Spleen (tissue), 11 donors: ENCODE results near the gene USP10. TPM values are rescaled to one million over a fixed set of nuclear protein-coding genes. Genes with fewer than 3 reads are reported as not detected.

Experiments used
- DNase-seq: peaks from one replicate; pipeline ENCODE4 v3.0.0-alpha.2; 2020
- H3K27ac ChIP-seq, 8 donors: fragments of 200-600 bp; sonication (generic) in 7 of 8; 1 replicate in 4 of 8; 2 replicates in 4 of 8; pipeline versions ENCODE4 v1.5.0 to v1.8.0; 2016 to 2021; ENCODE audit warnings: inconsistent platforms in 4 of 8, mild to moderate bottlenecking in 4 of 8, moderate library complexity in 1 of 8
- H3K27me3 ChIP-seq, 7 donors: fragments of 200-600 bp; sonication (generic) in 6 of 7; replicated peaks in 1 of 7; 1 replicate in 4 of 7; 2 replicates in 3 of 7; pipeline versions ENCODE4 v1.5.0 to v1.8.0; 2016 to 2021; ENCODE audit warnings: inconsistent platforms in 3 of 7, mild to moderate bottlenecking in 1 of 7
- H3K36me3 ChIP-seq, 6 donors: fragments of 200-600 bp; sonication (generic) in 5 of 6; 1 replicate in 4 of 6; 2 replicates in 2 of 6; pipeline versions ENCODE4 v1.5.0 to v1.8.0; 2016 to 2021; ENCODE audit warnings: inconsistent platforms in 2 of 6
- H3K4me1 ChIP-seq, 6 donors: fragments of 200-600 bp; sonication (generic) in 5 of 6; 1 replicate in 3 of 6; 2 replicates in 3 of 6; pipeline versions ENCODE4 v1.5.0 to v1.8.0; 2016 to 2021; ENCODE audit warnings: inconsistent platforms in 3 of 6
- H3K4me3 ChIP-seq, 8 donors: fragments of 200-600 bp; sonication (generic) in 7 of 8; 1 replicate in 4 of 8; 2 replicates in 4 of 8; pipeline versions ENCODE4 v1.5.0 to v1.8.0; 2016 to 2021; ENCODE audit warnings: inconsistent platforms in 4 of 8, mild to moderate bottlenecking in 4 of 8, moderate library complexity in 2 of 8
- H3K9me3 ChIP-seq, 8 donors: fragments of 200-600 bp; sonication (generic) in 7 of 8; 1 replicate in 4 of 8; 2 replicates in 4 of 8; pipeline versions ENCODE4 v1.5.0 to v1.8.0; 2016 to 2021; ENCODE audit warnings: inconsistent platforms in 4 of 8
- POLR2A ChIP-seq, 3 donors: fragments of 450-650 bp; IDR thresholded peaks; one replicate each; pipeline ENCODE4 v1.5.1; 2017; ENCODE audit warnings: antibody characterized with exemption in 3 of 3, mild to moderate bottlenecking in 1 of 3
- POLR2AphosphoS5 ChIP-seq, 3 donors: sonication (generic); formaldehyde crosslinking; IDR thresholded peaks; one replicate each; pipeline ENCODE4 v1.5.1; 2017; ENCODE audit warnings: antibody characterized with exemption in 3 of 3
- WGBS, 5 donors: extraction: QIAGEN DNeasy Blood & Tissue Kit in 3 of 5; methylation state at CpG; one replicate each; pipeline versions ENCODE4 v1.1.5 to v1.1.7; 2013 to 2018; 5-methylcytosine and 5-hydroxymethylcytosine counted together
- intact Hi-C: fragments of 100-400 bp; cut with DNase I; formaldehyde crosslinking; loops from one replicate; pipeline ENCODE4 v1.15.0; 2023; ENCODE audit warnings: low total_unique reads
- polyA plus RNA-seq, 3 donors: library from polyadenylated mRNA; stranded (reverse); fragments of 200-250 nt; gene quantifications; one replicate each; pipeline ENCODE4 v1.2.1, GENCODE V29; 2013
- total RNA-seq, 7 donors: library from RNA; depleted of rRNA in 3 of 7; stranded (reverse); fragments of >200 nt in 3 of 7; fragmentation: NEBNext Ultra II Directional in 4 of 7; extraction: Animal tissue kit (Norgen Biotek cat#: 25700) in 4 of 7; gene quantifications; one replicate each; pipeline versions ENCODE4 v1.1.0 to v1.2.1, GENCODE V29; 2016 to 2021
- TF ChIP-seq, protein P1 (sequence below), 11 experiments: fragments of 200-600 bp in 7 of 11; fragments of 450-650 bp in 4 of 11; sonication (generic) in 4 of 11; IDR thresholded peaks in 8 of 11; conservative IDR thresholded peaks in 3 of 11; 1 replicate in 7 of 11; 2 replicates in 4 of 11; pipeline versions ENCODE4 v1.4.0 to v1.8.0; 2016 to 2021; ENCODE audit warnings: antibody characterized with exemption in 11 of 11, inconsistent platforms in 4 of 11, mild to moderate bottlenecking in 1 of 11
- donor health status: healthy with polysubstance abuse.
- donor health status: DM: no; HTN: no; CAD: no; lungs with moderate emphysema.
- donor health status: DM: no; HTN: no; CAD: no.
- donor health status: Bipolar disorder and iron deficiency.
- donor health status: healthy.
- donor health status: DM: no; HTN: no; CAD: no.
- donor health status: DM: yes; HTN: yes; CAD: no.

Gene USP10
- total and polyA plus RNA-seq, 10 donors, result 28.1 to 105 (median 79.5) TPM

DNA sequence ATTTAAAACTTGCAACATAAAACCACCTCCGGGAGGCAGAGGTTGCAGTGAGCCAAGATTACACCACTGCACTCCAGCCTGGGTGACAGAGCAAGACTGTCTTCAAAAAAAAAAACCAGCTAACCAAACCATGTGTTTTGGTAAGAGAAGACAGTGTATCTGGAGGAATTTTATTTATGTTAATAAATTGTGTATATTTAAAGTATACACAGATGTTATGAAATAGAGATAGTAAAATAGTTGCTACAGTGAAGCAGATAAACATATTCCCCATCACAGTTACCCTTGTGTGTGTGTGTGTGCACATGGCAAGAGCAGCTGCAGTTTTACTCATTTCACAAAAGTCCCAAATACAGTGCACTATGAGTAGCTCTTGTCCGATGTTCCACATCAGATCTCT lies 65.2 kb downstream of the USP10 start:
- Histone ChIP-seq H3K4me1 (peaks cover 0 to 17% (median 2%) of the 10 kb centered on the region in 6 donors), H3K4me3 (no peak overlapping the region), H3K27me3 (no peaks in the 10 kb centered on the region), H3K9me3 (no peaks in the 10 kb centered on the region), H3K27ac (peak overlapping the region in 1 of 8 donors; percentile 76), H3K36me3 (peaks cover 0 to 100% (median 82%) of the 10 kb centered on the region in 6 donors)
- no peak for TF ChIP-seq POLR2AphosphoS5 (IDR thresholded peaks at IDR 0.05)
- no peak for TF ChIP-seq POLR2A (IDR thresholded peaks at IDR 0.05)
- TF ChIP-seq, protein P1, sequence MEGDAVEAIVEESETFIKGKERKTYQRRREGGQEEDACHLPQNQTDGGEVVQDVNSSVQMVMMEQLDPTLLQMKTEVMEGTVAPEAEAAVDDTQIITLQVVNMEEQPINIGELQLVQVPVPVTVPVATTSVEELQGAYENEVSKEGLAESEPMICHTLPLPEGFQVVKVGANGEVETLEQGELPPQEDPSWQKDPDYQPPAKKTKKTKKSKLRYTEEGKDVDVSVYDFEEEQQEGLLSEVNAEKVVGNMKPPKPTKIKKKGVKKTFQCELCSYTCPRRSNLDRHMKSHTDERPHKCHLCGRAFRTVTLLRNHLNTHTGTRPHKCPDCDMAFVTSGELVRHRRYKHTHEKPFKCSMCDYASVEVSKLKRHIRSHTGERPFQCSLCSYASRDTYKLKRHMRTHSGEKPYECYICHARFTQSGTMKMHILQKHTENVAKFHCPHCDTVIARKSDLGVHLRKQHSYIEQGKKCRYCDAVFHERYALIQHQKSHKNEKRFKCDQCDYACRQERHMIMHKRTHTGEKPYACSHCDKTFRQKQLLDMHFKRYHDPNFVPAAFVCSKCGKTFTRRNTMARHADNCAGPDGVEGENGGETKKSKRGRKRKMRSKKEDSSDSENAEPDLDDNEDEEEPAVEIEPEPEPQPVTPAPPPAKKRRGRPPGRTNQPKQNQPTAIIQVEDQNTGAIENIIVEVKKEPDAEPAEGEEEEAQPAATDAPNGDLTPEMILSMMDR (IDR thresholded peaks at IDR 0.05 in 8 of 11, conservative IDR thresholded peaks at IDR 0.05 in 3 of 11), result no peak
- no peak for DNase-seq
- WGBS, 5 donors, result 73 to 91% (median 87%) methylated on average over 2 of the region's 2 CpGs
- intact Hi-C loops, result no loop called here

DNA sequence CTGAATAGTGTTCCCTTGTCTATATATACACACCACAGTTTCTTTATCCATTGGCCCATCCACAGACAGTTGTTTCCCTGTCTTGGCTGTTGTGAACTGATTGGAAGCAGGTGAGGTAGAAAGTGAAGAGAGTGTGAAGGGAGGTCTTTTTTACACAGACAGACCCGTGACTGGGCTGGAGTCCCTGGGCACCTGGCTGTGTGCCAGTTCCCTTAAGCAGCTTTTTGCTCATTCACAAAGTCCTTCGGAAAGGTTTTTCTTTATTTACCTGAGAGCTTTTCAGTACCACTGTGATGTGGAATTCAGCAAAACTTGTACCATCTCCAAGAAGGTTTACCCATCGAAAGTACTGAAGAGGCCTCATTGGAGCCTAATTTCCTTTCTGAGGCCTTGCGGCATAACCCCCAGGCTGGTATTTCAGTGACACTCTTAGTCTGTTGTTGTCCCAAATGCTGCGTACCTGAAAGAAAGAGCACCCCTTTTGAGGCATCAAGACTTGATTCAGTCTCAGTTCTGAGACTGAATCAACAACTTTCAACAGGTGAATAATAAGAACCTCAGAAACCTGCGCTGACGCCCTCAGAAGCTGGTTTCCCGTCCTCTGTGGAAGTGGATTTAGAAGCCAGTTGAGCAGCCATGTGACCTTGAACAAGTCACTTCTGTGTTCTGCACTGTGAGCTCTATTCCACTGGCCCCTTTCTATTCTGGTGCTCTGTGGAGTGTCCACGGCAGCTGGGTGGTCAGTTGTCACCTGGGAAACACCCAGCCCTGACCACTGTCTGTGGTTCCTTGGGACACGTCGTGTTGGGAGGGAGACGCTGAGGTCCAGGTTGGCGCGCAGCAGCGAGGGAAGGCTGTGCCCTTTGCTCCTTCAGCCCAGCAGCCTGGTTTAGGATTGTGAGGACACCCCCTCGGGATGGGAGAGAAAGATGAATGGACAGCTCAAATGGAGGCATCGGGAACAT lies 66.1 kb downstream of the USP10 start:
- no peaks in the 10 kb centered on the region for H3K9me3 ChIP-seq
- no peaks in the 10 kb centered on the region for H3K27me3 ChIP-seq
- no peak for DNase-seq
- 91 to 96% (median 93%) methylated on average over 16 to 17 of the region's 17 CpGs for WGBS, 5 donors
- intact Hi-C loops, result no loop called here
- TF ChIP-seq, protein P1 (IDR thresholded peaks at IDR 0.05 in 8 of 11, conservative IDR thresholded peaks at IDR 0.05 in 3 of 11), result no peak
- TF ChIP-seq POLR2AphosphoS5 (IDR thresholded peaks at IDR 0.05), result peak in 2 of 3 donors; percentile 14 to 51
- peaks cover 0 to 99% (median 83%) of the 10 kb centered on the region in 6 donors for H3K36me3 ChIP-seq
- peak overlapping the region in 2 of 8 donors; percentile 46 to 76 for H3K27ac ChIP-seq
- peaks cover 0 to 17% (median 2%) of the 10 kb centered on the region in 6 donors for H3K4me1 ChIP-seq
- no peak overlapping the region for H3K4me3 ChIP-seq

DNA sequence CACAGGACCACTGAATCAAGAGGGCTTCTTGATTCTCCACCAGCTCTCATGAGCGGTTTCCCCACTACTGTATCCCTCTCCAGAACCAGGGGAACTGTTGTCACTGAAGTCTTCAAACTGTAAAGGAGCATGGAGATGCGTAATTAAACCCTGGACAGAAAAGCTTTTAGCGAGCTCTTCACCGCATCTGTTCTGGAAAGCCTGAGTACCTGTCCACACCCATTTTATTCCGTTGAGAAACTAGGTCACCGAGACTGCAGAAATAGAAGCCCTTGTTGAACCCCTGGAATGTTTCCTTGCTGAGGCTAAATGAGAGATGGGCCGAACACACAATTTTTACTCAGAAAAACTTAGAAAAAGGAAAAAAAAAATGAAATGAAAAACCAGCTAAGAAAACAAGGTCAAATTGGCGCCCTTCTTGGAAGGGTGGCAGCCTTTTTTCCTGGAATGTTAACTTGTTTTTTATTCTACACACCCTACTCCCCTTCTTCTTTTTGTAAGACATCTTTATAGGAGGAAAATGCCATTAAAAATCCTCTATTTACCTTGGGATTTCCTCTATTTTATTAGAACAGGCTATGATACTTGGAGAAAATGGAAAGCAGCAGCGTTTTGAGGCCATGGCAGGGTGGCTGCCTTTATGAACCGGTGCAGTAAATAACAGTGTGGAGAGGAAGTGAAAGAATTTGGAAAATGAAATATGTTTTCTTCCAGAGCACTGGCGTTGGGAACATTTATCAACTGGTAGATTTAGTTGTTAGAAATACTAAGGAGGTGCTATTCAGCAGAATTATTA lies 67.4 kb downstream of the USP10 start:
- Histone ChIP-seq H3K9me3 (no peaks in the 10 kb centered on the region), H3K36me3 (peaks cover 0 to 99% (median 79%) of the 10 kb centered on the region in 6 donors), H3K4me1 (peaks cover 0 to 17% (median 2%) of the 10 kb centered on the region in 6 donors), H3K27me3 (no peaks in the 10 kb centered on the region), H3K27ac (peak overlapping the region in 3 of 8 donors; percentile 31 to 76 (median 46)), H3K4me3 (no peak overlapping the region)
- no peak for DNase-seq
- 78 to 92% (median 86%) methylated on average over 11 of the region's 11 CpGs for WGBS, 5 donors
- TF ChIP-seq POLR2AphosphoS5 (IDR thresholded peaks at IDR 0.05) (no peak), POLR2A (IDR thresholded peaks at IDR 0.05) (no peak)
- TF ChIP-seq, protein P1 (IDR thresholded peaks at IDR 0.05 in 8 of 11, conservative IDR thresholded peaks at IDR 0.05 in 3 of 11), result no peak
- intact Hi-C loops, result no loop called here
